ENCODE data around the gene ABI3BP. TPM values are rescaled to one million over a fixed set of nuclear protein-coding genes. Genes with fewer than 3 reads are reported as not detected.

ABI3BP gene
- total and polyA plus RNA-seq, 2 experiments from 2014 or later, result 6.8 to 30.3 TPM

DNA sequence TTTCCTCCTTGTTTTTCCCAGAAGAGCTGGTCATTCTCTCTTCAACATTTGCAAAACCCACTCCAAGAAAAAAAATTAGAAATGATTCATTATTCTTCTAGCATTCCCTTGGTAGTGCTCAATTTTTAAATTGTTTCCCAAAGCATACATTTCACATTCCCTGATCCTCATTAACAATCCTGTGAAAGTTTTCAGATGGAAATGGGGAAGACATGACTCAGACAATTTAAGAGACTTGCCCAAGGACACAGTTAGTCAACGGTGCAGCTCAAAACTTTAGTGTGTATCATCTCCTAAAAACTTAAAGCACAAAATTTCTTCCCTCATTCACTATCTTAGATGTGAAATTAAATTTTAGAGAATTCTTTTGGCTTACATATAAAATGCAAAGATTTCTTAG lies 17.1 kb upstream of the ABI3BP start:
- no peaks in the 10 kb centered on the region for H3K36me3 ChIP-seq (ENCODE audit: low read depth)
- DNase-seq, result peak; percentile 91
- H3K4me3 ChIP-seq, result peak overlapping the region; percentile 6; the same call in 1 of the 2 replicates
- in situ Hi-C loops (cut with MboI), result no loop called here
- peaks cover 33% of the 10 kb centered on the region for H3F3A ChIP-seq (ENCODE audit: insufficient read depth)
- peak overlapping the region; percentile 66 for H3K4me2 ChIP-seq (ENCODE audit: unreplicated experiment)
- H3K79me2 ChIP-seq (ENCODE audit: insufficient read depth), result no peaks in the 10 kb centered on the region
- H3K27me3 ChIP-seq (replicated peaks; ENCODE audit: insufficient read depth), result no peaks in the 10 kb centered on the region
- no peaks in the 10 kb centered on the region for H3K9me3 ChIP-seq (ENCODE audit: low read depth)
- no peaks in the 10 kb centered on the region for H3K9me2 ChIP-seq (ENCODE audit: insufficient read depth)
- peak overlapping the region; percentile 61 for H3K9ac ChIP-seq
- peak overlapping the region; percentile 93 for H3K27ac ChIP-seq
- 0 to 2% methylated on average over 1 of the region's 1 CpG for WGBS, 2 experiments (ENCODE audit: low coverage in 1 of 2, low lambda C conversion rate in 2 of 2, missing lambda C conversion rate in 2 of 2)
- TF ChIP-seq EZH2phosphoT487 (IDR thresholded peaks at IDR 0.05; ENCODE audit: insufficient read depth, low read depth) (no peak), EZH2 (IDR thresholded peaks at IDR 0.05; ENCODE audit: insufficient read depth, poor library complexity, severe bottlenecking) (no peak)
- H4K20me1 ChIP-seq (ENCODE audit: insufficient read depth), result no peaks in the 10 kb centered on the region
- peaks cover 33% of the 10 kb centered on the region for H3K4me1 ChIP-seq (ENCODE audit: insufficient read depth)
- peak overlapping the region; percentile 57 for H2AFZ ChIP-seq

DNA sequence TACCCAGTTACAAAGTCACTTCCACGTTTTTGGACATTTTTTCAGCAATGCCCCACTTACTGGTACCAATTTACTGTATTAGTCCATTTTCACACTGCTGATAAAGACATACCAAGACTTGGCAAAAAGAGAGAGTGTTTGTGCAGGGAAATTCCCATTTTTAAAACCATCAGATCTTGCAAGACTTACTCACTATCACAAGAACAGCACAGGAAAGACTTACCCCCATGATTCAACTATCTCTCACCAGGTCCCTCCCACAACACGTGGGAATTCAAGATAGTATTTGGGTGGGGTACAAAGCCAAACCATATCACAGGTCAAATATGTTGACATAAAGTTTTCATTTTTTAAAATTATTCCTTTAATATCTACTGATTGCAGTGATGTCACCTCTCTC lies 16.2 kb upstream of the ABI3BP start:
- Histone ChIP-seq H3K79me2 (ENCODE audit: insufficient read depth) (no peaks in the 10 kb centered on the region), H2AFZ (peak overlapping the region; percentile 57; the same call in 1 of the 2 replicates), H3K9me2 (ENCODE audit: insufficient read depth) (no peaks in the 10 kb centered on the region), H3K9ac (peak overlapping the region; percentile 61), H3K27me3 (replicated peaks; ENCODE audit: insufficient read depth) (no peaks in the 10 kb centered on the region), H3K4me1 (ENCODE audit: insufficient read depth) (peaks cover 33% of the 10 kb centered on the region), H3K36me3 (ENCODE audit: low read depth) (no peaks in the 10 kb centered on the region), H3K4me3 (peak overlapping the region; percentile 6; the same call in 1 of the 2 replicates), H4K20me1 (ENCODE audit: insufficient read depth) (no peaks in the 10 kb centered on the region), H3K9me3 (ENCODE audit: low read depth) (no peaks in the 10 kb centered on the region), H3F3A (ENCODE audit: insufficient read depth) (peaks cover 33% of the 10 kb centered on the region), H3K27ac (peak overlapping the region; percentile 93), H3K4me2 (ENCODE audit: unreplicated experiment) (peak overlapping the region; percentile 27)
- in situ Hi-C loops (cut with MboI), result no loop called here
- 26 to 28% methylated on average over 2 of the region's 2 CpGs for WGBS, 2 experiments (ENCODE audit: low coverage in 1 of 2, low lambda C conversion rate in 2 of 2, missing lambda C conversion rate in 2 of 2)
- DNase-seq, result peak; percentile 26
- TF ChIP-seq EZH2 (IDR thresholded peaks at IDR 0.05; ENCODE audit: insufficient read depth, poor library complexity, severe bottlenecking) (no peak), EZH2phosphoT487 (IDR thresholded peaks at IDR 0.05; ENCODE audit: insufficient read depth, low read depth) (no peak)

DNA sequence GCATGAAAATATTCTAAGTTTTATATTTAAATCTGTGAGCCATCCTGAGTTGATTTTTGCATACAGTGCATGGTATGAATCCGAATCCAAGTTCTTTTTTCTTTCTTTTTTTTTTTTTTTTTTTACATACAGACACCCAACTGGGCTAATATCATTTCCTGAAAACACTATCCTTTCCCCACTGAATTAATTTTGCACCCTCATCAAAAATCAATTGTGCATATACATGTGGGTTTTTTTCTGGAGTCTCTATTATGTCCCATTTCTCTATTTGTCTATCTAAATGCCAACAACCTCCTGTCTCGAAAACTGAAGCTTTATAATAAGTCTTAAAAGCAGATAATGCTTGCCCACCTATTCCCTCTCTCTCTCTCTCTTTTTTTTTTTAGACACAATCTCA lies 5.9 kb upstream of the ABI3BP start:
- no peaks in the 10 kb centered on the region for H3K36me3 ChIP-seq (ENCODE audit: low read depth)
- no peak overlapping the region for H3K4me2 ChIP-seq (ENCODE audit: unreplicated experiment)
- H3K4me1 ChIP-seq (ENCODE audit: insufficient read depth), result no peaks in the 10 kb centered on the region
- WGBS, 2 experiments (ENCODE audit: low coverage in 1 of 2, low lambda C conversion rate in 2 of 2, missing lambda C conversion rate in 2 of 2), result 73 to 77% methylated on average over 2 of the region's 2 CpGs
- H3K27me3 ChIP-seq (replicated peaks; ENCODE audit: insufficient read depth), result no peaks in the 10 kb centered on the region
- in situ Hi-C loops (cut with MboI), result no loop called here
- no peaks in the 10 kb centered on the region for H3K9me2 ChIP-seq (ENCODE audit: insufficient read depth)
- no peak overlapping the region for H3K9ac ChIP-seq
- H3K79me2 ChIP-seq (ENCODE audit: insufficient read depth), result no peaks in the 10 kb centered on the region
- no peak for DNase-seq
- no peaks in the 10 kb centered on the region for H4K20me1 ChIP-seq (ENCODE audit: insufficient read depth)
- no peaks in the 10 kb centered on the region for H3K9me3 ChIP-seq (ENCODE audit: low read depth)
- no peak overlapping the region for H2AFZ ChIP-seq
- H3F3A ChIP-seq (ENCODE audit: insufficient read depth), result no peaks in the 10 kb centered on the region
- no peak overlapping the region for H3K27ac ChIP-seq
- H3K4me3 ChIP-seq, result no peak overlapping the region
- TF ChIP-seq EZH2 (IDR thresholded peaks at IDR 0.05; ENCODE audit: insufficient read depth, poor library complexity, severe bottlenecking), result no peak
- no peak for TF ChIP-seq EZH2phosphoT487 (IDR thresholded peaks at IDR 0.05; ENCODE audit: insufficient read depth, low read depth)

- Histone ChIP-seq H3K4me1 (ENCODE audit: insufficient read depth) (peaks cover 24% of the 10 kb centered on the region), H3K9me2 (ENCODE audit: insufficient read depth) (no peaks in the 10 kb centered on the region), H3K79me2 (ENCODE audit: insufficient read depth) (no peaks in the 10 kb centered on the region), H3F3A (ENCODE audit: insufficient read depth) (peaks cover 14% of the 10 kb centered on the region), H4K20me1 (ENCODE audit: insufficient read depth) (no peaks in the 10 kb centered on the region), H3K27me3 (replicated peaks; ENCODE audit: insufficient read depth) (no peaks in the 10 kb centered on the region), H3K4me2 (ENCODE audit: unreplicated experiment) (no peak overlapping the region), H3K36me3 (ENCODE audit: low read depth) (no peaks in the 10 kb centered on the region), H3K4me3 (no peak overlapping the region), H3K9ac (no peak overlapping the region), H3K27ac (no peak overlapping the region), H2AFZ (no peak overlapping the region), H3K9me3 (ENCODE audit: low read depth) (no peaks in the 10 kb centered on the region)
- 55 to 68% methylated on average over 2 of the region's 2 CpGs for WGBS, 2 experiments (ENCODE audit: low coverage in 1 of 2, low lambda C conversion rate in 2 of 2, missing lambda C conversion rate in 2 of 2)
- DNase-seq, result no peak
- in situ Hi-C loops (cut with MboI), result no loop called here
- TF ChIP-seq EZH2phosphoT487 (IDR thresholded peaks at IDR 0.05; ENCODE audit: insufficient read depth, low read depth), result no peak
- no peak for TF ChIP-seq EZH2 (IDR thresholded peaks at IDR 0.05; ENCODE audit: insufficient read depth, poor library complexity, severe bottlenecking)
Observed at GRCh38 chr3:100994809-100995208, 1.6 kb upstream of the ABI3BP start.

- Histone ChIP-seq H3K9ac (no peak overlapping the region), H3K79me2 (ENCODE audit: insufficient read depth) (no peaks in the 10 kb centered on the region), H2AFZ (no peak overlapping the region), H3K9me2 (ENCODE audit: insufficient read depth) (no peaks in the 10 kb centered on the region), H3K9me3 (ENCODE audit: low read depth) (no peaks in the 10 kb centered on the region), H3K4me1 (ENCODE audit: insufficient read depth) (peaks cover 24% of the 10 kb centered on the region), H3K27ac (no peak overlapping the region), H3F3A (ENCODE audit: insufficient read depth) (peaks cover 14% of the 10 kb centered on the region), H3K4me3 (no peak overlapping the region), H3K27me3 (replicated peaks; ENCODE audit: insufficient read depth) (no peaks in the 10 kb centered on the region), H3K4me2 (ENCODE audit: unreplicated experiment) (peak overlapping the region; percentile 91), H4K20me1 (ENCODE audit: insufficient read depth) (no peaks in the 10 kb centered on the region), H3K36me3 (ENCODE audit: low read depth) (no peaks in the 10 kb centered on the region)
- WGBS, 2 experiments (ENCODE audit: low coverage in 1 of 2, low lambda C conversion rate in 2 of 2, missing lambda C conversion rate in 2 of 2), result 67% methylated on average over 5 of the region's 5 CpGs
- DNase-seq, result no peak
- in situ Hi-C loops (cut with MboI), result no loop called here
- TF ChIP-seq EZH2phosphoT487 (IDR thresholded peaks at IDR 0.05; ENCODE audit: insufficient read depth, low read depth) (no peak), EZH2 (IDR thresholded peaks at IDR 0.05; ENCODE audit: insufficient read depth, poor library complexity, severe bottlenecking) (no peak)
Observed at GRCh38 chr3:100994187-100994586, 966 bp upstream of the ABI3BP start.

All from GM23248 (cell line).